Measurements from ENCODE around the gene THSD4. TPM values are rescaled to one million over a fixed set of nuclear protein-coding genes. Genes with fewer than 3 reads are reported as not detected.

THSD4 gene
- total RNA-seq, 1 donor from 2014 or later, result 66.8 TPM

DNA sequence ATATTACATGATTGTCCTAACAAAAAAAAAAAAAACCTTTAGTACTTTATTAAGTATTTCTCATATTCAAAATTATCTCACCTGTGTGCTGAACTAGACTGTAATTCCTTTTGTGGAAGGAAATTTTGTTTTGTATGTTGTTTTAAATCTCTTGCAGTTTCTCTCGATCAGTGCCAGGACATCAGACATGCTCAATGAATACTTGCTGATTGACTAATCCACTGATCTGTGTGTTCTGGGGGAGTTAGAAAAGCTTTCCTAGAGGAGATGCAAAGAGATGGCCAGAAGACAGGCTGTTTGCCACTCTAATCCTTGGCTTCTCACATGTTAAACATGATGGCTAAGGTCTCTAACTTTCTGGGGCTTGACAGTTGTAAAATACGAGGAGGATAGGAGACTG is 461.8 kb downstream of the THSD4 start:
- Histone ChIP-seq H3K27me3 (no peaks in the 10 kb centered on the region), H3K27ac (peak overlapping the region; percentile 9), H3K4me3 (no peak overlapping the region), H3K36me3 (no peaks in the 10 kb centered on the region), H3K9me3 (no peaks in the 10 kb centered on the region), H3K4me1 (peaks cover 15% of the 10 kb centered on the region)
- DNase-seq (ENCODE audit: extremely low spot score in 2 of 2), result no peak
- no peak for TF ChIP-seq POLR2A (IDR thresholded peaks at IDR 0.05)
- TF ChIP-seq, protein P1, sequence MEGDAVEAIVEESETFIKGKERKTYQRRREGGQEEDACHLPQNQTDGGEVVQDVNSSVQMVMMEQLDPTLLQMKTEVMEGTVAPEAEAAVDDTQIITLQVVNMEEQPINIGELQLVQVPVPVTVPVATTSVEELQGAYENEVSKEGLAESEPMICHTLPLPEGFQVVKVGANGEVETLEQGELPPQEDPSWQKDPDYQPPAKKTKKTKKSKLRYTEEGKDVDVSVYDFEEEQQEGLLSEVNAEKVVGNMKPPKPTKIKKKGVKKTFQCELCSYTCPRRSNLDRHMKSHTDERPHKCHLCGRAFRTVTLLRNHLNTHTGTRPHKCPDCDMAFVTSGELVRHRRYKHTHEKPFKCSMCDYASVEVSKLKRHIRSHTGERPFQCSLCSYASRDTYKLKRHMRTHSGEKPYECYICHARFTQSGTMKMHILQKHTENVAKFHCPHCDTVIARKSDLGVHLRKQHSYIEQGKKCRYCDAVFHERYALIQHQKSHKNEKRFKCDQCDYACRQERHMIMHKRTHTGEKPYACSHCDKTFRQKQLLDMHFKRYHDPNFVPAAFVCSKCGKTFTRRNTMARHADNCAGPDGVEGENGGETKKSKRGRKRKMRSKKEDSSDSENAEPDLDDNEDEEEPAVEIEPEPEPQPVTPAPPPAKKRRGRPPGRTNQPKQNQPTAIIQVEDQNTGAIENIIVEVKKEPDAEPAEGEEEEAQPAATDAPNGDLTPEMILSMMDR (IDR thresholded peaks at IDR 0.05), result no peak
- no peak for TF ChIP-seq POLR2AphosphoS5 (IDR thresholded peaks at IDR 0.05; ENCODE audit: insufficient read depth in 1 of 2, low read depth in 1 of 2)
- intact Hi-C loops (cut with DNase I), result no loop called here

DNA sequence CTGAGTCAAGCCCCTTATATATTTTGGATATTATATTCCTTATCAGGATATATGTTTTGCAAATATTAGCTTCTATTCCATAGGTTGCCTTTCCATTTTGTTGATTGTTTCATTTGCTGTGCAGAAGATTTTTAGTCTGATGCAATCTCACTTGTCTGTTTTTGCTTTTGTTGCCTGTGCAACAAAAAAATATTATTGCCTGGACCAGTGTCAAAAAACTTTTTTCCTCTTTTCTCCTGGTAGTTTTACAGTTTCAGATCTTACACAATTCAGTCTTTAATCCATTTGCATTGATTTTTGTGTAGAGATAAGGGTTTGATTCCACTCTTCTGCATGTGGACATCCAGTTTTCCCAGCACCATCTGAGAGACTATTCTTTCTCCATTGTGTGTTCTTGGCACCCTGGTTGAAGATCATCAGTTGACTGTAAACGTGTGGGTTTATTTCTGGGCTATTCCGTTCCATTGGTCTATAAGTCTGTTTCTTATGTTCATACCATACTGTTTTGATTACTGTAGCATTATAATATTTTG is 466.2 kb downstream of the THSD4 start:
- no peak for DNase-seq (ENCODE audit: extremely low spot score in 2 of 2)
- H3K9me3 ChIP-seq, result peaks cover 8% of the 10 kb centered on the region
- H3K27me3 ChIP-seq, result no peaks in the 10 kb centered on the region
- intact Hi-C loops (cut with DNase I), result no loop called here
- no peak overlapping the region for H3K27ac ChIP-seq
- H3K4me3 ChIP-seq, result no peak overlapping the region
- no peaks in the 10 kb centered on the region for H3K36me3 ChIP-seq
- TF ChIP-seq, protein P1 (IDR thresholded peaks at IDR 0.05), result no peak
- no peak for TF ChIP-seq POLR2AphosphoS5 (IDR thresholded peaks at IDR 0.05; ENCODE audit: insufficient read depth in 1 of 2, low read depth in 1 of 2)
- TF ChIP-seq POLR2A (IDR thresholded peaks at IDR 0.05), result no peak
- peaks cover 5% of the 10 kb centered on the region for H3K4me1 ChIP-seq

DNA sequence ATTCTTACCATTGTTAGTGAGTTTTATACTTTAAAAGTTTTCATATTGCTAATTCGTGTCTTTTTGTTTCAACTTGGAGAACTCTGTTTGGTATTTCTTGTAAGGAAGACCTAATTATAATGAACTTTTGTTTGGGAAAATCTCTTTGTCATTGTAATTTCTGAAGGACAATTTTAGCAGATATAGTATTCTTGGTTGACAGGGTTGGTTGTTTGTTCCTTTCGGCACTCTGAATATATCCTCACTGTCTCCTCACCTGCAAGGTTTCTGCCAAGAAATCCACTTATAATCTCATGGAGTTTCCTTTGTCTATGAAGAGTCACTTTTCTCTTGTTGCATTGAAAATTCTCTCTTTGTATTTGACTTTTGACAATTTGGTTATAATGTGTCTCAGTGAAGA is 469.9 kb downstream of the THSD4 start:
- no peak for DNase-seq (ENCODE audit: extremely low spot score in 2 of 2)
- H3K4me1 ChIP-seq, result no peaks in the 10 kb centered on the region
- no peaks in the 10 kb centered on the region for H3K36me3 ChIP-seq
- peaks cover 8% of the 10 kb centered on the region for H3K9me3 ChIP-seq
- H3K27ac ChIP-seq, result no peak overlapping the region
- no peaks in the 10 kb centered on the region for H3K27me3 ChIP-seq
- TF ChIP-seq, protein P1 (IDR thresholded peaks at IDR 0.05), result no peak
- no peak for TF ChIP-seq POLR2A (IDR thresholded peaks at IDR 0.05)
- no peak for TF ChIP-seq POLR2AphosphoS5 (IDR thresholded peaks at IDR 0.05; ENCODE audit: insufficient read depth in 1 of 2, low read depth in 1 of 2)
- no peak overlapping the region for H3K4me3 ChIP-seq
- intact Hi-C loops (cut with DNase I), result no loop called here

DNA sequence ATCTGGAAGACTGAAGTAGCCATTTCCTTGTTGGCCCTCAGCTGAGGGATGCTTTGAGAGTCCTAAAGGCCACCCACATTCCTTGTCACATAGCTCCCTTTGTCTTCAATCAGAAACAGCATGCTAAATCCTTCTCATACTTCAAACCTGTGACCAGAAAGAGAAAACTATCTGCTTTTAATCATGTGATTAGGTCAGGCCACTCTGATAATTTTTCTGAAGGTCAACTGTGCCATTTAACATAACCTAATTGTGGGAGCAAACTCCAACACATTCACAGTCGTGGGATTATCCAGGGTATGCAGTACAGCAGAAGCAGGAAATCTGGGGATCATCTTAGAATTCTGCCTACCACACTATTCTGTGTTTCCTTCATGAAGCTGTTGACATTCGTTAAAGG is 471.2 kb downstream of the THSD4 start:
- no peak overlapping the region for H3K4me3 ChIP-seq
- intact Hi-C loops (cut with DNase I), result no loop called here
- H3K4me1 ChIP-seq, result no peaks in the 10 kb centered on the region
- DNase-seq (ENCODE audit: extremely low spot score in 2 of 2), result no peak
- no peaks in the 10 kb centered on the region for H3K27me3 ChIP-seq
- H3K27ac ChIP-seq, result no peak overlapping the region
- TF ChIP-seq, protein P1 (IDR thresholded peaks at IDR 0.05), result no peak
- TF ChIP-seq POLR2AphosphoS5 (IDR thresholded peaks at IDR 0.05; ENCODE audit: insufficient read depth in 1 of 2, low read depth in 1 of 2), result no peak
- TF ChIP-seq POLR2A (IDR thresholded peaks at IDR 0.05), result no peak
- H3K36me3 ChIP-seq, result no peaks in the 10 kb centered on the region
- H3K9me3 ChIP-seq, result peaks cover 8% of the 10 kb centered on the region

DNA sequence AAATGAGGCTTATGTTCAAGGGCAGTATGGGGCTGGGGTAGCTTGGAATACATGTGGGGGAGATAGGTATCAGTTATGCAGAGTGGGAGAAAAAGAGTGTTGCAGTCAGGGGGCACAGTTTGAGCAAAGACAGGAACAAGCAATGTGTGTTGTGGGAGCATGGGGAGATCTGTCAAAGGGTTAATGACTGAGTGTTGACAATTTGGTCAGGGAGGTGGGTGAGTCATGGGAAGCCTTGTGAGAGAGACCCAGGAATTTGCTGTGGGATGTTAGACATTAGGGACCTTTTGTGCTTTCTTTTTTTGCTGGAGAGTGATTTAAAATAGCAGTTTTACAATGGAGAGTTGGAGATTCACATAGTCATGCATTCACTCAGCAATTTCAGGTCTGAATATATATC is 473.5 kb downstream of the THSD4 start:
- no peak for DNase-seq (ENCODE audit: extremely low spot score in 2 of 2)
- Histone ChIP-seq H3K4me3 (no peak overlapping the region), H3K27me3 (no peaks in the 10 kb centered on the region), H3K27ac (no peak overlapping the region), H3K36me3 (no peaks in the 10 kb centered on the region), H3K4me1 (peaks cover 9% of the 10 kb centered on the region), H3K9me3 (peaks cover 8% of the 10 kb centered on the region)
- TF ChIP-seq POLR2AphosphoS5 (IDR thresholded peaks at IDR 0.05; ENCODE audit: insufficient read depth in 1 of 2, low read depth in 1 of 2) (no peak), POLR2A (IDR thresholded peaks at IDR 0.05) (no peak)
- TF ChIP-seq, protein P1 (IDR thresholded peaks at IDR 0.05), result no peak
- intact Hi-C loops (cut with DNase I), result no loop called here
